Tibial artery (tissue), 4 donors: Measurements from ENCODE around the gene C1D.

Experiments
- DNase-seq, 2 donors: peaks; one replicate each; pipeline ENCODE4 v3.0.0-alpha.2; 2019
- H3K27ac ChIP-seq, 2 donors: fragments of 200-600 bp; sonication (generic) in 1 of 2; 1 replicate in 1 of 2; 2 replicates in 1 of 2; pipeline ENCODE4 v1.5.1; 2018 to 2019; ENCODE audit warnings: mild to moderate bottlenecking in 1 of 2
- H3K27me3 ChIP-seq, 2 donors: fragments of 200-600 bp; sonication (generic) in 1 of 2; one replicate each; pipeline versions ENCODE4 v1.5.1 to v1.6.0; 2016 to 2019
- H3K36me3 ChIP-seq, 3 donors: fragments of 200-600 bp; sonication (generic) in 2 of 3; one replicate each; pipeline ENCODE4 v1.5.1; 2016 to 2019; ENCODE audit warnings: mild to moderate bottlenecking in 2 of 3
- H3K4me1 ChIP-seq, 4 donors: fragments of 200-600 bp; sonication (generic) in 2 of 4; 1 replicate in 3 of 4; 2 replicates in 1 of 4; pipeline ENCODE4 v1.5.1; 2016 to 2019
- H3K4me3 ChIP-seq, 2 donors: fragments of 200-600 bp; sonication (generic) in 1 of 2; 1 replicate in 1 of 2; 2 replicates in 1 of 2; pipeline ENCODE4 v1.5.1; 2018 to 2019; ENCODE audit warnings: mild to moderate bottlenecking in 2 of 2
- H3K9me3 ChIP-seq, 3 donors: fragments of 200-600 bp; sonication (generic) in 1 of 3; one replicate each; pipeline ENCODE4 v1.5.1; 2016 to 2019
- intact Hi-C: fragments of 100-400 bp; cut with DNase I; formaldehyde crosslinking; loops from one replicate; pipeline ENCODE4 v1.15.0; 2023; ENCODE audit warnings: low total_unique reads
- TF ChIP-seq, protein P1 (sequence below), 2 experiments: fragments of 200-600 bp in 1 of 2; fragments of 450-650 bp in 1 of 2; IDR thresholded peaks; one replicate each; pipeline ENCODE4 v1.5.1; 2017 to 2019; ENCODE audit warnings: antibody characterized with exemption in 2 of 2, mild to moderate bottlenecking in 1 of 2, moderate library complexity in 1 of 2

Gene C1D

DNA sequence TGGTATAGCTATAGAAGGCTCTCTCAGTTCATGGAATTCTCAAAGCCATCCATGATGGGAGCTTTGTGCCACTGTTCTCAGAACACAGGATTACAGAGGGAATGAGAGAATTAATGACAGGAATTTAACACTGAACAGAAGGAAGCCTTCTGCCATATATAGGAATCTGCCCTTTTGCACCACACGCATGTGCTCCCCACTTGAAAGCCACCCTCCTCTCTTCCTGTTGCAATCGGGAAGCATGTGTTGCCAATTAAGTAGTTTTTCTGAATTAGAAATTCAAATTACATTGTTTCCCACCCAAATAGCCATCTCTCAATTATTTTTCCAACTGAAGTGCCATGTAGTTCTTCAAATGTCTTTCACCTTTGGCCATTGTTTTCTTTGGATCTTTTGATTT, 71.3 kb downstream of the C1D start:
- Histone ChIP-seq H3K4me3 (no peak overlapping the region), H3K9me3 (no peaks in the 10 kb centered on the region), H3K4me1 (no peaks in the 10 kb centered on the region), H3K36me3 (no peaks in the 10 kb centered on the region), H3K27ac (no peak overlapping the region), H3K27me3 (no peaks in the 10 kb centered on the region)
- no peak for DNase-seq
- intact Hi-C loops = no loop called here
- TF ChIP-seq, protein P1, sequence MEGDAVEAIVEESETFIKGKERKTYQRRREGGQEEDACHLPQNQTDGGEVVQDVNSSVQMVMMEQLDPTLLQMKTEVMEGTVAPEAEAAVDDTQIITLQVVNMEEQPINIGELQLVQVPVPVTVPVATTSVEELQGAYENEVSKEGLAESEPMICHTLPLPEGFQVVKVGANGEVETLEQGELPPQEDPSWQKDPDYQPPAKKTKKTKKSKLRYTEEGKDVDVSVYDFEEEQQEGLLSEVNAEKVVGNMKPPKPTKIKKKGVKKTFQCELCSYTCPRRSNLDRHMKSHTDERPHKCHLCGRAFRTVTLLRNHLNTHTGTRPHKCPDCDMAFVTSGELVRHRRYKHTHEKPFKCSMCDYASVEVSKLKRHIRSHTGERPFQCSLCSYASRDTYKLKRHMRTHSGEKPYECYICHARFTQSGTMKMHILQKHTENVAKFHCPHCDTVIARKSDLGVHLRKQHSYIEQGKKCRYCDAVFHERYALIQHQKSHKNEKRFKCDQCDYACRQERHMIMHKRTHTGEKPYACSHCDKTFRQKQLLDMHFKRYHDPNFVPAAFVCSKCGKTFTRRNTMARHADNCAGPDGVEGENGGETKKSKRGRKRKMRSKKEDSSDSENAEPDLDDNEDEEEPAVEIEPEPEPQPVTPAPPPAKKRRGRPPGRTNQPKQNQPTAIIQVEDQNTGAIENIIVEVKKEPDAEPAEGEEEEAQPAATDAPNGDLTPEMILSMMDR (IDR thresholded peaks at IDR 0.05) = no peak
